ENCODE results near the gene ZSCAN31. TPM values are rescaled to one million over a fixed set of nuclear protein-coding genes. Genes with fewer than 3 reads are reported as not detected.
"Not testable (repeated sequence)": the region's sequence is repeated elsewhere in the genome, so short reads cannot be mapped to it uniquely, and the experiment has no call there.

The ZSCAN31 gene
- 0.54 and 0.79 TPM in 2 replicates for total RNA-seq

DNA sequence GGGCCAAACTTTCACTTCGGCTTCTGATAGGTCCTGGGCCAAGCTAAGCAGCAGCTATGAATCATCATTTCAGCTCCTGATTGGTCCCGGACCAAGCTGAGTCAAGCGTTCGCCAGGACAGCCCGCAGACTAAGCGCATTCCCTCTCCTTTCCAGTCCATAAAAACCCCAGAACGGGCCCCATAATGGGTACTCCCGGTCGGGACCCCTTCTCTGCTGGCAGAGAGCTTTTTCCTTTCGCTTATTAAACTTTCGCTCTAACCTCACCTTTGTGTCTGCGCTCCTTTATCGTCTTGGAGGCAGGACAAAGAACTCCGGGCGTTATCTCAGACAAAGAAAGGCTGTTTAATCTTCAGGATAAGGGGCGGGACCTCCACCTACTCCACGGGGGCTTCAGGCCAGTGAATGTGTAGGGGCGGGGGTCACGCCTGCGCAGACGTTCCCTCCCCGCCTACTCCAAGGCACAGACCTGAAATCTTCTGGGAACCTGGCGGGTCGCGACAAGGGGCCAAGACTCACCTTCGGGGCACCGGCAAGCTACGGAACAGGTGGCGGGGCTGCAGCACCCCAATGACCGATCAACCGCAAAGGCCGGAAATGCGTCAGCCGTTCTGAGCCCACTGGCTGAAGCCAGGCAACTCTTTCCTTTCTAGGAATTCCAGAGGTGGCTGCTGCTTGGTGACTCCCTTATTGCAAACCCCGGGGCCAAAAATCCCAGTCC lies at the start of gene ZSCAN31:
Gene ZSCAN31 (minus strand): TSS at position 585 of the 720 bp plus-strand sequence. CDS start 6,465 bp downstream, outside the sequence.
- Mint-ChIP-seq H3K27me3 (peaks cover 4% of the 10 kb centered on the region), H3K36me3 (ENCODE audit: low read depth) (no peaks in the 10 kb centered on the region), H3K9me3 (peaks cover 7% of the 10 kb centered on the region), H3K27ac (no peak within 1 kb of the TSS), H3K4me3 (no peak within 1 kb of the TSS), H3K4me1 (peaks cover 3% of the 10 kb centered on the region)
- peak; percentile 89 for DNase-seq
- intact Hi-C loops (cut with micrococcal nuclease) = loop anchor here (1.0 to 5.0 kb wide), 2 partner anchors 14 to 113 kb away; partner anchors contain the start of gene ZKSCAN3

GRCh38 chr6:28384143-28384533 lies 48.2 kb upstream of the ZSCAN31 start:
- Mint-ChIP-seq H3K4me3 (no peak overlapping the region), H3K27me3 (no peaks in the 10 kb centered on the region), H3K36me3 (ENCODE audit: low read depth) (peaks cover 85% of the 10 kb centered on the region), H3K9me3 (peaks cover 14% of the 10 kb centered on the region), H3K4me1 (peaks cover 20% of the 10 kb centered on the region), H3K27ac (no peak overlapping the region)
- intact Hi-C loops (cut with micrococcal nuclease) = no loop called here
- no peak for DNase-seq

- Mint-ChIP-seq H3K4me1 (peaks cover 18% of the 10 kb centered on the region), H3K27ac (peak overlapping the region; percentile 12), H3K4me3 (peak overlapping the region; percentile 75), H3K36me3 (ENCODE audit: low read depth) (peaks cover 82% of the 10 kb centered on the region), H3K9me3 (peaks cover 11% of the 10 kb centered on the region), H3K27me3 (no peaks in the 10 kb centered on the region)
- DNase-seq = peak; percentile 77
- intact Hi-C loops (cut with micrococcal nuclease) = no loop called here
Measured at GRCh38 chr6:28383235-28384142, 47.5 kb upstream of the ZSCAN31 start.

DNA sequence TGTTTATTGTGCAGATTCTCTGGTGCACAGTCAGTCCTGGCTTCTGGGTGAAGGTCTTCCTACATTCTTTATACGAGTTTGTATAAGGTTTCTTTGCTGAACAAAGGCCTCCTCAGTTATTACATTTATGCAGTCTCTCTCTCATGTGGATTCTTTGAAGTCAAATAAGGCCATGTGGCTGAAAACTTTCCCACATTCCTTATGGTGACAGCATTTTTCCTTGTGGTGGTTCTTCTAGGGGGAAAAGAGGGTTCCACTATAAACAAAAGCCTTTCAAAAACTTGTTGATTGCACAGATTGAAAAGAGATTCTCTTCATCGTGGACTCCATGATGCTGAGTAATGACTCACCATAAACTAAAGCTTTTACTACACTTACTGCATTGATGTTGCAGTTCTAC lies 44.4 kb upstream of the ZSCAN31 start:
- DNase-seq = no peak
- Mint-ChIP-seq H3K4me1 (peaks cover 16% of the 10 kb centered on the region), H3K27ac (no peak overlapping the region), H3K9me3 (peaks cover 10% of the 10 kb centered on the region), H3K4me3 (no peak overlapping the region), H3K36me3 (ENCODE audit: low read depth) (peaks cover 72% of the 10 kb centered on the region), H3K27me3 (no peaks in the 10 kb centered on the region)
- intact Hi-C loops (cut with micrococcal nuclease) = no loop called here

GRCh38 chr6:28378644-28379043 lies 42.7 kb upstream of the ZSCAN31 start:
- Mint-ChIP-seq H3K36me3 (ENCODE audit: low read depth) (peaks cover 66% of the 10 kb centered on the region), H3K27ac (no peak overlapping the region), H3K27me3 (no peaks in the 10 kb centered on the region), H3K4me1 (peaks cover 11% of the 10 kb centered on the region), H3K9me3 (peaks cover 10% of the 10 kb centered on the region), H3K4me3 (no peak overlapping the region)
- intact Hi-C loops (cut with micrococcal nuclease) = no loop called here
- no peak for DNase-seq

DNA sequence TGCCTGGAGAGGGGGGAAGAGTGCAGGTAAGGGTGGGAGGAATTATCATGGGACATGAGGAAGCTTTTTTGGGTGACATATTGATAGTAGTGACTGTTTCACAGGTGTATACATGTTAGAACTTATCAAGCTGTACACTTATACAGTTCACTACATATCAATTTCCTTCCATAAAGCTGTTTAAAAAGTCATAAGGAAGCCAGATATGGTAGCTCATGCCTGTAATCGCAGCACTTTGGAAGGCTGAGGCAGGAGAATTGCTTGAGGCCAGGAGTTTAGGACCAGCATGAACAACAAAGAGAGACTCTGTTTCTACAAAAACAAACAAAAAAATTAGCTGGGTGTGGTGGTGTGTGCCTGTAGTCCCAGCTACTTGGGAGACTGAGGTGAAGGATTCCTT lies 41.9 kb upstream of the ZSCAN31 start:
- H3K4me3 Mint-ChIP-seq = no peak overlapping the region
- no peak overlapping the region for H3K27ac Mint-ChIP-seq
- peaks cover 10% of the 10 kb centered on the region for H3K9me3 Mint-ChIP-seq
- peaks cover 5% of the 10 kb centered on the region for H3K4me1 Mint-ChIP-seq
- peaks cover 60% of the 10 kb centered on the region for H3K36me3 Mint-ChIP-seq (ENCODE audit: low read depth)
- no peak for DNase-seq
- H3K27me3 Mint-ChIP-seq = no peaks in the 10 kb centered on the region
- intact Hi-C loops (cut with micrococcal nuclease) = no loop called here

- no peak for DNase-seq
- H3K27me3 Mint-ChIP-seq = no peaks in the 10 kb centered on the region
- intact Hi-C loops (cut with micrococcal nuclease) = no loop called here
- no peaks in the 10 kb centered on the region for H3K4me1 Mint-ChIP-seq
- H3K9me3 Mint-ChIP-seq = no peaks in the 10 kb centered on the region
- H3K27ac Mint-ChIP-seq = no peak overlapping the region
- H3K4me3 Mint-ChIP-seq = no peak overlapping the region
- H3K36me3 Mint-ChIP-seq (ENCODE audit: low read depth) = peaks cover 23% of the 10 kb centered on the region
Measured at GRCh38 chr6:28373925-28374324, 38.0 kb upstream of the ZSCAN31 start.

DNA sequence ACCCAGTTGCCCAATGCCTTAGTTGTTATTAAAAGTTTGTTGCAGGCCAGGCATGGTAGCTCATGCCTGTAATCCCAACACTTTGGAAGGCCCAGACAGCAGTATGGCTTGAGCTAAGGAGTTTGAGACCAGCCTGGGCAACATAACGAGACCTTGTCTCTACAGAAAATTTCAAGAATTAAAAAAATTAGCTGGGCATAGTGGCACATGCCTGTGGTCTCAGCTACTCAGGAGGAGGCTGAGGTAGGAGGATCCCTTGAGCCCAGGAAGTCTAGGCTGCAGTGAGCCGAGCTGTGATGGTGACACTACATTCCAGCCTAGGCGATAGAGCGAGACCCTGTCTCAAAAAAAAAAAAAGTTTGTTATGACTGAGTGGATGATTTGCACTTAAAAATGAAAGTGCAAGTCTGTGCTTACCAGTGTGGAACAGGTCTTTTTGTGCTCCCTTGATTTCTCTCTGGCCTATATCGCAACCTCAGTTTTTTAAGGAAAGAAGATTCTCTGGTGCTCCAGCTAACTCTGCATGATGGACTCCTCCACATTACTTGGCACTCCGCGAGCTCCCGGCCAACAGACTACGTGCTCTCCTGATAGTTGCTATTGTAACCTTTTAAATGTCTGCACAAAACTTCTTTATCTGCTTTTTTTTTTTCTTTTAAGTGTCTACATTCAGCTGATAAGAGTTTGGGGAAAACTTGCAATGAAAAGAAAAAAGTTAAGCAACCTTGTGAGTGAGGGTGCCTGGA lies 35.9 kb upstream of the ZSCAN31 start:
- H3K27me3 Mint-ChIP-seq = no peaks in the 10 kb centered on the region
- intact Hi-C loops (cut with micrococcal nuclease) = no loop called here

GRCh38 chr6:28371280-28371679 lies 35.3 kb upstream of the ZSCAN31 start:
- H3K27ac Mint-ChIP-seq = no peak overlapping the region
- intact Hi-C loops (cut with micrococcal nuclease) = no loop called here
- peaks cover 13% of the 10 kb centered on the region for H3K36me3 Mint-ChIP-seq (ENCODE audit: low read depth)
- DNase-seq = no peak
- H3K27me3 Mint-ChIP-seq = no peaks in the 10 kb centered on the region
- no peaks in the 10 kb centered on the region for H3K9me3 Mint-ChIP-seq
- no peaks in the 10 kb centered on the region for H3K4me1 Mint-ChIP-seq
- H3K4me3 Mint-ChIP-seq = no peak overlapping the region

More for the DNA sequence above, 35.9 kb upstream of the ZSCAN31 start:
- Mint-ChIP-seq H3K9me3 (no peaks in the 10 kb centered on the region), H3K36me3 (ENCODE audit: low read depth) (peaks cover 13% of the 10 kb centered on the region), H3K4me1 (no peaks in the 10 kb centered on the region), H3K4me3 (no peak overlapping the region), H3K27ac (no peak overlapping the region)
- DNase-seq = no peak

DNA sequence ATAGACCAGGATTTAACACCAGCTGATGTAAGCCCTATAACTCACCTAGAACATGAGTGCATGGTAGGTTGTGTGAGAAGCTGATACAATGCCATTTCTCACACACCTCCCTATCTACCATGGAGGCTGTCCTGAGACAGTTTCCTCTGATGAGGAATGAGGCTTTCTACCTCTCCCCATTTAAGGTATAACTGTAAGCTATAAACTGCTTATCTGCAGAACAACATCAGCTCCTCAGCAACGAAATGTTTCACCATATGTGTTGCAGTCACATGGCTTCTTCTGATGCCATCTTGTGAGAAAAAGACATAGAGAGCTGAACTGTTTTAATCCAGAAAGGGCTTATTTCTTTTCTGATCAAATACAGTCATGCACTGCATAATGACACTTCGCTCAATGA lies 34.5 kb upstream of the ZSCAN31 start:
- Mint-ChIP-seq H3K36me3 (ENCODE audit: low read depth) (peaks cover 13% of the 10 kb centered on the region), H3K27me3 (no peaks in the 10 kb centered on the region), H3K9me3 (no peaks in the 10 kb centered on the region), H3K27ac (no peak overlapping the region), H3K4me3 (no peak overlapping the region), H3K4me1 (no peaks in the 10 kb centered on the region)
- no peak for DNase-seq
- intact Hi-C loops (cut with micrococcal nuclease) = no loop called here

DNA sequence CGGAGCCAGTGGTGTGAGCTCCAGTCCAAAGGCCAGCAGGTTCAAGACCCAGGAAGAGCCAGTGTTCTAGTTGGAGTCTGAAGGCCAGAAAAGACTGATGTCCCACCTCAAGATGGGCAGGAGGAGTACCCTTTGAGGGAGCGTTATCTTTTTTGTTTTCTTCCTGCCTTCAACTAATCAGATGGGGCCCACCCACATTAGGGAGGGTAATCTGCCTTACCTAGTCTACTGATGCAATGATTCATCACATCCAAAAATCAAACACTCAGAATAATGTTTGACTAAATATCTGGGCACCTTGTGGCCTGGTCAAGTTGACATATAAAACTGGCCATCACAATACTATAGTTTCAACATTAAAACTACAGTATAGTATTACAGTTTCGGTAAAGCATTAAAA lies 33.5 kb upstream of the ZSCAN31 start:
- Mint-ChIP-seq H3K4me1 (no peaks in the 10 kb centered on the region), H3K4me3 (no peak overlapping the region), H3K36me3 (ENCODE audit: low read depth) (peaks cover 16% of the 10 kb centered on the region), H3K9me3 (no peaks in the 10 kb centered on the region), H3K27ac (no peak overlapping the region), H3K27me3 (no peaks in the 10 kb centered on the region)
- DNase-seq = no peak
- intact Hi-C loops (cut with micrococcal nuclease) = no loop called here

GRCh38 chr6:28368522-28368921 lies 32.6 kb upstream of the ZSCAN31 start:
- Mint-ChIP-seq H3K9me3 (no peaks in the 10 kb centered on the region), H3K27me3 (no peaks in the 10 kb centered on the region), H3K4me1 (no peaks in the 10 kb centered on the region), H3K27ac (no peak overlapping the region), H3K36me3 (ENCODE audit: low read depth) (peaks cover 20% of the 10 kb centered on the region), H3K4me3 (no peak overlapping the region)
- intact Hi-C loops (cut with micrococcal nuclease) = no loop called here
- DNase-seq = no peak

GRCh38 chr6:28365590-28365989 lies 29.6 kb upstream of the ZSCAN31 start:
- H3K4me1 Mint-ChIP-seq; H3K27me3 Mint-ChIP-seq; intact Hi-C loops (cut with micrococcal nuclease); H3K4me3 Mint-ChIP-seq; H3K27ac Mint-ChIP-seq; H3K9me3 Mint-ChIP-seq; DNase-seq: not testable (repeated sequence)
- H3K36me3 Mint-ChIP-seq (ENCODE audit: low read depth) = peaks cover 24% of the 10 kb centered on the region

DNA sequence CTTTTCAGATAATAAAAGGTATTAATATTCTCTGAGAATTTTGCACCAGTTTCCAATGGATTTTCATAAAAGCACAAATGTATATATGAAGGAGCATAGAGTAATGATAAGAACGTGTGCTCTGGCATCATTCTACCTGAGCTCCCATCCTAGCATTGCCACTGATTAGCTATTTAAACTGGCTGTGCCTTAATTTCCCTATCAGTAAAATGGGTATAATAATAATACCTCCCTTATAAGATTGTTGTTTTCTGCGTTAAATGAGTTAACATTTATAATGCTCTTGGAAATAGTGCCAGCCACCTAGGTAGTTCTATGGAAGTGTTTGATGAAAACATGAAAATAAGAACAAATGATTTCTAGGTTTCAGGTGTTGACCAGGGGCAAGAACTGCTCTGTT lies 25.0 kb upstream of the ZSCAN31 start:
- H3K27ac Mint-ChIP-seq = no peak overlapping the region
- H3K9me3 Mint-ChIP-seq = no peaks in the 10 kb centered on the region
- H3K4me1 Mint-ChIP-seq = peaks cover 1% of the 10 kb centered on the region

More for the DNA sequence above, 25.0 kb upstream of the ZSCAN31 start:
- H3K36me3 Mint-ChIP-seq (ENCODE audit: low read depth) = peaks cover 21% of the 10 kb centered on the region
- intact Hi-C loops (cut with micrococcal nuclease) = no loop called here
- no peak overlapping the region for H3K4me3 Mint-ChIP-seq
- no peak for DNase-seq
- no peaks in the 10 kb centered on the region for H3K27me3 Mint-ChIP-seq
